PC-9 (cell line): ENCODE measurements around the gene MPP2. TPM values are rescaled to one million over a fixed set of nuclear protein-coding genes. Genes with fewer than 3 reads are reported as not detected.

Experiments used
- BruUV-seq: library from RNA; stranded (reverse); fragments of 400-500 nt; replicated peaks from 2 replicates; lab custom pipeline; 2021; lab: Mats Ljungman, UMichigan
- CTCF ChIA-PET: fragments of 300-600 bp; sonication (Branson Sonifier 250); formaldehyde crosslinking; loops from one replicate; lab custom pipeline; 2022; ENCODE audit warnings: antibody characterized with exemption; lab: Charles Lee
- POLR2A ChIA-PET: fragments of 300-600 bp; sonication (Branson Sonifier 250); formaldehyde crosslinking; loops from one replicate; lab custom pipeline; 2022; ENCODE audit warnings: antibody characterized with exemption; ENCODE audit not compliant: unreplicated experiment; lab: Charles Lee
- DNase-seq, 2 experiments: peaks; one replicate each; pipeline versions ENCODE4 v3.0.0 to v3.0.0-alpha.2; 2015 to 2022; ENCODE audit warnings: mixed read lengths in 1 of 2
- H2AFZ ChIP-seq: fragments of 200-600 bp; sonication (generic); 2 replicates; pipeline ENCODE4 v1.8.1; 2017; ENCODE audit warnings: antibody characterized with exemption
- H3F3A ChIP-seq: fragments of 200-600 bp; sonication (generic); 2 replicates; pipeline ENCODE4 v1.8.1; 2017; ENCODE audit warnings: antibody characterized with exemption, mild to moderate bottlenecking, low read depth; ENCODE audit not compliant: insufficient read depth
- H3K27ac ChIP-seq: fragments of 200-600 bp; sonication (generic); 2 replicates; pipeline ENCODE4 v1.6.1; 2016; ENCODE audit warnings: mixed run types
- H3K27me3 ChIP-seq: fragments of 200-600 bp; sonication (generic); 2 replicates; pipeline ENCODE4 v1.6.1; 2016; ENCODE audit warnings: low read depth, mixed run types; ENCODE audit not compliant: insufficient read depth
- H3K36me3 ChIP-seq: fragments of 200-600 bp; sonication (generic); 2 replicates; pipeline ENCODE4 v1.6.1; 2016; ENCODE audit warnings: low read depth, mixed run types
- H3K4me1 ChIP-seq: fragments of 200-600 bp; sonication (generic); replicated peaks from 2 replicates; pipeline ENCODE4 v1.6.1; 2016; ENCODE audit warnings: mixed run types; ENCODE audit not compliant: insufficient read depth
- H3K4me2 ChIP-seq: fragments of 200-600 bp; sonication (generic); 2 replicates; pipeline ENCODE4 v1.6.1; 2017; ENCODE audit warnings: mixed run types
- H3K4me3 ChIP-seq: fragments of 200-600 bp; sonication (generic); 2 replicates; pipeline ENCODE4 v1.6.1; 2016; ENCODE audit warnings: mixed run types
- H3K79me2 ChIP-seq: fragments of 200-600 bp; sonication (generic); 2 replicates; pipeline ENCODE4 v1.6.1; 2017; ENCODE audit warnings: low read depth, mixed run types
- H3K9me2 ChIP-seq: fragments of 200-600 bp; sonication (generic); 2 replicates; pipeline ENCODE4 v1.8.1; 2017; ENCODE audit warnings: mild to moderate bottlenecking; ENCODE audit not compliant: insufficient read depth
- H3K9me3 ChIP-seq: fragments of 200-600 bp; sonication (generic); 2 replicates; pipeline ENCODE4 v1.8.1; 2016; ENCODE audit warnings: low read depth; ENCODE audit not compliant: insufficient read depth
- H4K20me1 ChIP-seq: fragments of 200-600 bp; sonication (generic); 2 replicates; pipeline ENCODE4 v1.8.1; 2017; ENCODE audit not compliant: insufficient read depth
- EZH2 ChIP-seq: fragments of 200-600 bp; sonication (generic); IDR thresholded peaks from 2 replicates; pipeline ENCODE4 v1.8.0; 2017; ENCODE audit warnings: antibody characterized with exemption, low read depth
- intact Hi-C: fragments of 100-400 bp; cut with micrococcal nuclease; formaldehyde crosslinking; loops from one replicate; pipeline ENCODE4 v1.10.0; 2022; ENCODE audit not compliant: unreplicated experiment
- total RNA-seq: library from RNA; stranded (reverse); gene quantifications from 2 replicates; pipeline ENCODE4 v1.2.3, GENCODE V29; 2021
- TF ChIP-seq, protein P1 (sequence below): fragments of 200-600 bp; sonication (generic); conservative IDR thresholded peaks from 2 replicates; pipeline ENCODE4 v1.6.1; 2017; ENCODE audit warnings: mixed run types, antibody characterized with exemption, mild to moderate bottlenecking, moderate library complexity

The MPP2 gene
- total RNA-seq, 1 experiment from 2014 or later = 5.6 TPM

DNA sequence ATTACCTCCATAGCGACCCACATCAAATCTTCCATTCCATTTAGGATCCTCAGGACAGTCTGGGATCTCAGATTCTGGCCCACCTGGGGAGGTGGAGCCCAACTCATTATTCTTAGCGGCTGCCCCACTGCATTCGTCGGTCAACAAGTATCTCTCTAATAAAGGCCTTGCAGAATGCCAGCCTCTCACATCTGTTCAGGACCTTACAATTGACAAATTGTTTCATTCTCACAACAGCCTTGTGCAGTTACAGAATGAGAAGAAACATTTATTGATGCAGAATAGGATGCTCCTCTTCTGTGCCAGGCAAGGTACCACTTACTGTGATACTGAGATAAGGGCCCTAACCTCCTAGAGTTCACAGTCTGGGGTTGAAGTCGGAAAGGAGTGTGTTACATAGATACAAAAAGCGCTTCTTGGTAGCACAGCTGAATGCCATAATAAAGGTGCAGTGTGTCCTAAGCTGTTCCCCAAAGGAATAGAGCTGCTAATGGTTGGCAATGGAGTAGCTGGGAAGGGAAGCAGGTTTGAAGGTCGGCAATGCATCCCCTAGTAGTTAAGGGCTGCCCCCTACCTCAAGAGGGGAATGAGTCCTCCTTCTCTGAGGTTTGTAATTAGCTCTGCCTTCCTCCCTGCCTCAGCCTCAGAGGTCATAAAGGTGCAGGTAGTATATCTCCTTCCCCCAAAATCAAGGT lies 2.3 kb upstream of the MPP2 start:
- H2AFZ ChIP-seq = no peak overlapping the region
- no TSS peak for BruUV-seq
- intact Hi-C loops = no loop called here
- peaks cover 59% of the 10 kb centered on the region for H3K27me3 ChIP-seq
- no peaks in the 10 kb centered on the region for H3K9me3 ChIP-seq
- no peaks in the 10 kb centered on the region for H4K20me1 ChIP-seq
- no peak overlapping the region for H3K27ac ChIP-seq
- H3K9me2 ChIP-seq = no peaks in the 10 kb centered on the region
- H3K36me3 ChIP-seq = no peaks in the 10 kb centered on the region
- POLR2A ChIA-PET = no interaction called here
- no peak overlapping the region for H3K4me3 ChIP-seq
- TF ChIP-seq, protein P1, sequence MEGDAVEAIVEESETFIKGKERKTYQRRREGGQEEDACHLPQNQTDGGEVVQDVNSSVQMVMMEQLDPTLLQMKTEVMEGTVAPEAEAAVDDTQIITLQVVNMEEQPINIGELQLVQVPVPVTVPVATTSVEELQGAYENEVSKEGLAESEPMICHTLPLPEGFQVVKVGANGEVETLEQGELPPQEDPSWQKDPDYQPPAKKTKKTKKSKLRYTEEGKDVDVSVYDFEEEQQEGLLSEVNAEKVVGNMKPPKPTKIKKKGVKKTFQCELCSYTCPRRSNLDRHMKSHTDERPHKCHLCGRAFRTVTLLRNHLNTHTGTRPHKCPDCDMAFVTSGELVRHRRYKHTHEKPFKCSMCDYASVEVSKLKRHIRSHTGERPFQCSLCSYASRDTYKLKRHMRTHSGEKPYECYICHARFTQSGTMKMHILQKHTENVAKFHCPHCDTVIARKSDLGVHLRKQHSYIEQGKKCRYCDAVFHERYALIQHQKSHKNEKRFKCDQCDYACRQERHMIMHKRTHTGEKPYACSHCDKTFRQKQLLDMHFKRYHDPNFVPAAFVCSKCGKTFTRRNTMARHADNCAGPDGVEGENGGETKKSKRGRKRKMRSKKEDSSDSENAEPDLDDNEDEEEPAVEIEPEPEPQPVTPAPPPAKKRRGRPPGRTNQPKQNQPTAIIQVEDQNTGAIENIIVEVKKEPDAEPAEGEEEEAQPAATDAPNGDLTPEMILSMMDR = no peak
- no peak for TF ChIP-seq EZH2
- CTCF ChIA-PET = interaction anchor here (1.0 kb wide), 1 partner anchor 88 kb away, joined by 3 read pairs; no protein-coding TSS in a partner anchor
- DNase-seq = no peak
- H3K4me1 ChIP-seq = no peaks in the 10 kb centered on the region
- no peaks in the 10 kb centered on the region for H3K79me2 ChIP-seq
- no peak overlapping the region for H3K4me2 ChIP-seq
- H3F3A ChIP-seq = peaks cover 5% of the 10 kb centered on the region; the same call in 1 of the 2 replicates

DNA sequence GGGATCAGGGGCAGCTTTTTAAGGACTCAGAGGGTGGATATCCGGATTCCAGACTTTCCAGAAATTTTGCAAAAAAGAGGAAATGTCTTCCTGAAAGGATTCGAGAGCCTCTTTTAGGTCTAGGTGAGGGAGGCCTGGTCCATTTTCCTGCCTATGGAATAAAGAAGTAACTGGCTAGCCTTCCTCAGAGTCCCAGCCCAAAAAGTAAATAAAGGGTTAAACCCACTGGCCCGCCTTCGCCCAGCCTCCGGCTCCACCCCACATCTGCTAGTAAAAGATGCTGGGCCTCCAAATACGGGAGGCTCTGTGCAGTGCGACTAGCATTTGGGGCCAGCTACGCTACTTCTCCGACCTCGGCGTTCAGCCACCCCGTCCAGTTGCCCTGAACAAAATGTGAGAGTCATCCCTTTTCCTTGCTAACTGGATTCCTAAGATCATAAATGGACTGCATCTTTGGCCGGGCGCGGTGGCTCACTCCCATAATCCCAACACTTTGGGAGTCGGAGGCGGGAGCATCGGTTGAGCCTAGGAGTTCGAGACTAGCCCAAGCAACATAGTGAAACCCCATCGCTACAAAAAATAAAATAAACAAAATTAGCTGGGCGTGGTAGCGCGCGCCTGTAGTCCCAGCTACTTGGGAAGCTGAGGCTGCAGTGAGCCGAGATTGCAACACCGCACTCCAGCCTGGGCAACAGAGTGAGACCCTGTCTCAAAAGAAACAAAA lies 824 bp upstream of the MPP2 start:
- Histone ChIP-seq H3K4me3 (no peak overlapping the region), H3K27ac (no peak overlapping the region), H3K9me3 (no peaks in the 10 kb centered on the region), H4K20me1 (no peaks in the 10 kb centered on the region), H3K27me3 (peaks cover 46% of the 10 kb centered on the region), H3K79me2 (no peaks in the 10 kb centered on the region), H3K4me1 (no peaks in the 10 kb centered on the region), H2AFZ (no peak overlapping the region), H3K36me3 (no peaks in the 10 kb centered on the region), H3F3A (peaks cover 5% of the 10 kb centered on the region; the same call in 1 of the 2 replicates), H3K4me2 (no peak overlapping the region), H3K9me2 (no peaks in the 10 kb centered on the region)
- DNase-seq = no peak
- POLR2A ChIA-PET = interaction anchor here (0.5 kb wide), 1 partner anchor 716 kb away, joined by 5 read pairs; no protein-coding TSS in a partner anchor
- CTCF ChIA-PET = no interaction called here
- no TSS peak for BruUV-seq
- no peak for TF ChIP-seq EZH2
- TF ChIP-seq, protein P1 = no peak
- intact Hi-C loops = no loop called here

DNA sequence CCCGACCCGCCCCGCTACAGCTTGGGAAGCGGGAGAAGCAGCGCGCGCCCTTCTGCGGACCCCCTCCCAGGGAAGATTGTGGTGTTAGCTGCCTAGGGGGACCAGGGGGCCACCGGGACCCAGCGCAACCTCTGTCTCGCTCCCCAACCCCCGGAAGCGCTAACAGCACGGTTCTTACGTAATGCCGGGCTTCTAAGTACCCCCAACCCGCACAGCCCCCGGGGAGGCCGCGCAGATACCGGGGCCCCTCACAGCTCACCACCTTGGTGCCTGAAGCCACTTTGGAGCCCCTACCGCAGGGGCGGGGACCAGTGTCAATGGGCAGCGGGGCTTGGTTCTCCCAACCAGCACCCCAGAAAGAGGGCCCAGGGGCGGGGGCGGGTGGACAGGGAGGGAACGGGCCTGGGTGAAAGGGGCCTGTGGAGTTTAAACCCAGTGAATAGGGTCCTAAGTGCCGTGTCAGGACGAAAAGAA lies 348 bp downstream of the MPP2 start:
- no peaks in the 10 kb centered on the region for H3K79me2 ChIP-seq
- H3F3A ChIP-seq = peaks cover 5% of the 10 kb centered on the region; the same call in 1 of the 2 replicates
- H3K4me2 ChIP-seq = no peak overlapping the region
- H3K4me3 ChIP-seq = no peak overlapping the region
- intact Hi-C loops = no loop called here
- no peak overlapping the region for H2AFZ ChIP-seq
- H3K9me3 ChIP-seq = no peaks in the 10 kb centered on the region
- H3K9me2 ChIP-seq = no peaks in the 10 kb centered on the region
- H4K20me1 ChIP-seq = no peaks in the 10 kb centered on the region
- POLR2A ChIA-PET = no interaction called here
- H3K27ac ChIP-seq = no peak overlapping the region
- BruUV-seq = no TSS peak
- TF ChIP-seq, protein P1 = no peak
- no peak for TF ChIP-seq EZH2
- no peak for DNase-seq
- peaks cover 40% of the 10 kb centered on the region for H3K27me3 ChIP-seq
- H3K36me3 ChIP-seq = no peaks in the 10 kb centered on the region
- CTCF ChIA-PET = no interaction called here
- no peaks in the 10 kb centered on the region for H3K4me1 ChIP-seq
